UCSD-AML1 (cell line): Measurements from ENCODE around the gene ICOS.
"Not testable (repeated sequence)": the region's sequence is repeated elsewhere in the genome, so short reads cannot be mapped to it uniquely, and the experiment has no call there.

Experiments used
- DNase-seq: peaks from one replicate; lab custom pipeline; 2025; ENCODE audit not compliant: unreplicated experiment; lab: John Stamatoyannopoulos, UW

Gene ICOS

DNA sequence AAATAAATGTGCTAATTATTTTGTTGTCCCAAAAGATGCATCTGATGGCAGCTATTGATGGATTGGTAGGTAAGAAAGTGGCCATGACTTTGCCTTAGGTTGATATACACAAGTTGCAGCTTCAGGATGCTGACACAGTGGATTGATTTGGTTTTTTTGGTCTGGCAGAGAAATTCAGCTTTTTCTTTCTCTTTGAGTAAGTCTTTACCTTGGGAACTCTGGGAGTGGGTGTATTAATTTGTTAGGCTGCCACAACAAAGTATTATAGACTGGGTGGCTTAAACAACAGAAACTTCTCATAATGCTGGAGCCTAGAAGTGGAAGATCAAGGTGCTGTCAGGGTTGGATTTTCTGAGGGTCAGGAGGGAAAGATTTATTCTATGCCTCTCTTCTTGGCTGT lies 19.8 kb upstream of the ICOS start:
- no peak for DNase-seq

DNA sequence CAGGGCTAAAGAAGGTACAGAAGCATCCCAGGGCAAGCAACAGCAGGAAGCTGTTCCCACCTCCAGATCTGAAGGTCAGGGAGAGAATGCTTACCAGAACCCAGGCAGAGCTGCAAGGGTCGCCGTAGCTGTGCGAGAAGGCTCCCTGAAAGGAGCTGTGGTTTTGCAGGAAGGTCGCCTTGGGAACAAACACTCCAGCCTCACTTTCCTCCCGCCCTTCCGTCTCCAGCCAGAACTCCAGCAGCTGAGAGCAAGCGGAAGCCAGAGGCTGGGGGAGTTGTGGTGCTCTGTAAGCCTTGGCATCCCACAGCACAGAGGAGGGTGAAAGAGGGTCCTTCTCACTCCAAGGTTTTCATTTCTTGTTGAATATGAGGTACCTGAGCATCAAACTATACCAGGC lies 18.3 kb upstream of the ICOS start:
- no peak for DNase-seq

DNA sequence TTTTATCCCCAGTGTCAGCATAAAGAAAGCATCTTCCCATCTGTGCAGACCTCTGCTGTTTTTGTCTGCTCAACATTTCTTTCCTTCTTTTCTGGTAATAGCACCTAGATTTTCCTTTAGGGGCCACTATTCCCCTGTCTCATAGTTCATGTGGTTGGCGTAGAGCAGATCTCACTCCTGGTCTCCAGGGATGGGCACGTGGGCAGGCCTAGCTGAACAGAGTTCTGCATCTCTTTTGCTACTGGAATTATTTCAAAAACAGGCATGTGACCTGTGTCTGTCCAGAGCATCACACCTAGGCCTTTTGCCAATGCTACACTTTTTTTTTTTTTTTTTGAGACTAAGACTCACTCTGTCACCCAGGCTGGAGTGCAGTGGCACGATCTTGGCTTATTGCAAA lies 17.7 kb upstream of the ICOS start:
- DNase-seq = no peak

DNA sequence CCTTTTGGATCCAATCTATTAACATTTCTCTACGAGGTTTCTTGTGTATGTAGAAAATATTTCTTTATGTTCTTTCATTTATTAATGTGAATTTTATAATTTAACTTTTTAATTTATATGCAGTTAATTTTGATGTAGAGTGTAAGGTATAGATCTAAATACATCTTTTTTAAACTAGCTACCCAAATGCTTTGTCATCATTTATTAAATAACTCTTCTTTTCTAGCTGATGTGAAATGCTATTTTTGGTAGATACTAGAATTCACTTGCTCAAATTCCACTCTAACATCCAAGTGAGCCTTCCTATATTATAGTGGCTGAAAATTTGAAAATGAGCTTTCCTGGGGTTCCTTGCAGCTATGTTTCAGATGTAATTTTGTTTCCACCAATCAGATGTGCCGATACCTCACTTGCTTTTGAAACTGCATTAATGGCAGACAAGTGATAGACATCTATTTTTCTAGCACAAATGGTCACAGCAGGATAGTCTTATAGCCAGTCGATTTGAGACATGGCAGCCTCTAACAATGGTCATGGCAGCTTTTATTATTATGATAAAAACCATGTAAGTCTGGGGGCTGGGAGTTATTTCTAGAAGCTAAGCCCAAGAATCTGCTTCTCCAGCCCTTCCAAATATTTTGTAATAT lies 10.9 kb upstream of the ICOS start:
- no peak for DNase-seq

DNA sequence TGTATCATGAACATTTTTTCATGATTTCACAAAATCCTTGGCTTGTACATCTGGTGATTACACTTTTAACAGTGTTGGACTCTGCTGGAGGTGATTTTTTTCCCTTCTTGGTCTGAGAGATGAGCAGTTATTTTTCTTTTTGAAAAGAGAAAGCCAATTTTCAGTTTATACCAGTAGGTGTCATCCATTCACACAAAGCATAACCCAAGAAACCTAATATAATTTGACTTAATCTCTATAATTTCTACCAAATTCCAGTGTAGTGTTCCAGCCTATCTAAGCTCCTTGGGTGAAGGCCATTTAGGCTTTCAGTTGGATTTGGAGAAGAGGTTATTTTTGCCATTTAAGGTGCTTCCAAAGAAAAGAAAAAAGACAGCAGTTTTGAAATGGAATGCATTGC lies 7.7 kb upstream of the ICOS start:
- no peak for DNase-seq

DNA sequence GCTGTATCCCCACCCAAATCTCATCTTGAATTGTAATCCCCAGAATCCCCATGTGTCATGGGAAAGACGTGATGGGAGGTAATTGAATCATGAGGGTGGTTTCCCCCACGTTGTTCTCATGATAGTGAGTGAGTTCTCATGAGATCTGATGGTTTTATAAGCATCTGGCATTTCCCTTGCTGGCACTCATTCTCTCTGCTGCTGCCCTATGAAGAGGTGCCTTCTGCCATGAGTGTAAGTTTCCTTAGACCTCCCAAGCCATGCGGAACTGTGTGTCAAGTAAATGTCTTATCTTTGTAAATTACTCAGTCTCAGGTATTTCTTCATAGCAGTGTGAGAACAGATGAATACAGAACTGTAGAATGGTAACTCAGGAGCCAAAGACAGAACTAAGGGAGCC lies 5.3 kb upstream of the ICOS start:
- not testable (repeated sequence) for DNase-seq

DNA sequence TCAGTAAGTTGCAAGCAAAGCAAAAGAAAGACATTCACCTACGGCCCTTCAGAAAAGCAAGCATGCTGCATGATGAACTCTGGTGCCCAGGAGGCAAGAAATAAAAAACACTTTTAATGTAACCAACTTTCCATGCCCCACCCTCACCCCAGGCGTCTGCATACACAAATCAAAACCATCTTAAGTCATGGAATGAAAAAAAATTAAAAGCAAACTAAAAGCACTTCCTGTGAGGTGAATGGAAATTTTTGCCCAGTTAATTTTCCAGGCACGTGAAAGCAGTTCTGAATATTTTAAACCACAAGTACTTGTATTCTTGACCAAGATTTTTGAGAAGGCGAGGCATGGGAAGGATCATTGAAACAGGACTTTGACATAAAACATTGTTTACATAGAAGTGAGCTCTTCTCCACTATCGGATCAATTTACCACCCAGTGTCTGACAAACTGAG lies 2.5 kb upstream of the ICOS start:
- DNase-seq = no peak

DNA sequence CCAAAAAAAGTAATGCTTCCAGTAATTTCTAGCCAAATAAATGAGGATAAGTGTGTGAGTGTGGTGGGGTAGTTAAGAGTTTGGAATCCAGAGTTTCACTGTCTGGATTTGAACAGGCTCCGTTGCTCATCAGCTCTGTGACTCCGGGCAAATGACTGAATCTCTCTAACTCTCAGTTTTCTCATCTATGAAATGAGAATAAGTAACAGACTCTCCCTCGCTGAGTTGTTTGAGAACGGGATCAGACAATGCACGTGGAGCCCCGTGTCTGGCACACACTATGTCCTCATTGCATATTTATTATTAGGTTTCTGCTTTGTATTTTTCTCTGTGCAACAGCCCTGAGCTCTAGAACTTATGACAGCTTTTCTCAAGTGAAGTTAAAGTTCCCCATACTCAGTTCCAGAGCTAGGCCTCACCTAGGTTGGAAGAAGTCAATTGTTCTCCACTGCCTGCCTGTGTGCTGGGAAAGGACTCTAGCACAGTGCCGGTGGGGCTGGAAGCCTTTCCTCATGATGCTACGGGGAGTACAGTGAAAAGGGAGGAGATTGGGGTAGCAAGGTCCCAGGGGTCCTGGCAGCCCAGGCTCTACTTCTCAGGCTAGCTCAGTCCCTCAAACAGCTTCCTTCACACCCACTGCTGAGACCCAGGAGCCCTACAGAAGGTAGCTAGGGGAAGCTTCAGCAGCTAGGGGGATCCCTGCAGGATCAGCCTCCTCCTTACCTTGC lies 1.7 kb upstream of the ICOS start:
- DNase-seq = no peak

DNA sequence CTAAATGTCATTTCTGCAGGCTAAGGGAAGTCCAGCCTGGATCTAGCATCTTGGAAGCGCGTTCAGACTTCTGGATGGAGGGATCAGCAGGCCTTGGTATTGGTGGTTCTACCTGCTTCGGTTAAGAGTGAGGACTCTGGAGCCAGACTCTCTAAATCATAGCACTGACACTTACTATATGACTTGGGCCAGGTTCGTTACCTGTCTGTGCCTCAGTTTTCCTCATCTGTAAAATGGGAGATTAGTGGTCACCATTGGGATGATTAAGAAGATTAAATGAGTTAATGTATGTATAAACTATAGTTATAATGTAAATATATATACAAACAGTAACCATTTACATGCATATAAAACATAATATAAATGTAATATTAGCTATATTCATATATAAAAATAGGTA lies 995 bp upstream of the ICOS start:
- DNase-seq = no peak

DNA sequence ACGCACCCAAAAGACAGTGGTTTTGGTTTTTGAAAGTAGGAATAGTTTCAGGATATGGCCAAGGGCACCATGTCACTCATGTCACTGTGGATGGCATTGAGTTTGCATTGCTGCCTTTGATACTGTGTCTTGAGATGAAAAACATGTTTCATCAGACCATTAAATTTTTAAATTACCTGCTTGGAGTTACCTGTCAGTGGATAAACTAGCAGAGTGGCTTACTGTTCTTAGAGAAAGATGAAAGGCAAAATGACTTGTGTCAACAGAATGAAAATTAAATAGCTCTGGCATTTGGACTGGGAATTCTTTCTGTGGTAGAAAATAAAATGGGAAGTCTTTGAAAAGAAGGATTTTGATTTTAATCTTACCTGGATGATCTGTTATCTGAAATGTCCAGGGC lies 386 bp downstream of the ICOS start:
- DNase-seq = no peak

DNA sequence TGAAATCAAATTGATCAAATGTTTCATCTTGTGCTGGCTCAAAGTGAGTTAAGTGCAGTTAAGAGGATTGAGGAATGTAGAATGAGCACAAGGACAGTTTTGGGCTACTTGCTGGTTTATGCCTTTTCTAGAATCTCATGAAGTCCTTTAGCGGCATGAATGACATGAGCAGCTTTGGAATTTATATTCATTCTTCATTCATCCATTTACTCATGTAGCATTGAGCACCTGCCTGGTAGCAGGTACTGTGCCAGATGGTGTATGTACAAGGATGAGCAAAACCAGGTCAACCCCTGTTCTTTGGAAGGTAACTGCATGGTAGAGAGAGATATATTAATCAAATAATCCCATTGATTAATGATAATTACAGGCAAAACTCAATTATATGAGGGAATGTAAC lies 1.2 kb downstream of the ICOS start:
- DNase-seq = no peak

DNA sequence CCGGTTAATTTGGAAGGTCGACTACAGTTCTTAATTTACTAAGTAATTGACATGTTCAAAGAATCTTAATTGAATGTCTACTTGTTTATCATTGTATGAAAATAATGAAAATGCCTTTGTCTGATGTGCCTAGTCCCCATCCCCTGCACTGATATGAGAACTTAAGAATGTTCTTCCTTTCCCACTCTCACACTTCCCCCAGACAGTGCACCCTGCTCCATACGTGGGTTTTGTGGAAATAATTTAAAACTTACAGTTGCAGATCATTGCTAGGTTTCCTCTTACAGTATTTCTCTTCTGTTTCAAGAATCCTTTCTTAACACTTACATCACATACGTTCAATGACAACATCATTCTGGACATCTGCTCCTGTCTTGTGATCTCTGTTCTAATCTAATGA lies 3.5 kb downstream of the ICOS start:
- no peak for DNase-seq

DNA sequence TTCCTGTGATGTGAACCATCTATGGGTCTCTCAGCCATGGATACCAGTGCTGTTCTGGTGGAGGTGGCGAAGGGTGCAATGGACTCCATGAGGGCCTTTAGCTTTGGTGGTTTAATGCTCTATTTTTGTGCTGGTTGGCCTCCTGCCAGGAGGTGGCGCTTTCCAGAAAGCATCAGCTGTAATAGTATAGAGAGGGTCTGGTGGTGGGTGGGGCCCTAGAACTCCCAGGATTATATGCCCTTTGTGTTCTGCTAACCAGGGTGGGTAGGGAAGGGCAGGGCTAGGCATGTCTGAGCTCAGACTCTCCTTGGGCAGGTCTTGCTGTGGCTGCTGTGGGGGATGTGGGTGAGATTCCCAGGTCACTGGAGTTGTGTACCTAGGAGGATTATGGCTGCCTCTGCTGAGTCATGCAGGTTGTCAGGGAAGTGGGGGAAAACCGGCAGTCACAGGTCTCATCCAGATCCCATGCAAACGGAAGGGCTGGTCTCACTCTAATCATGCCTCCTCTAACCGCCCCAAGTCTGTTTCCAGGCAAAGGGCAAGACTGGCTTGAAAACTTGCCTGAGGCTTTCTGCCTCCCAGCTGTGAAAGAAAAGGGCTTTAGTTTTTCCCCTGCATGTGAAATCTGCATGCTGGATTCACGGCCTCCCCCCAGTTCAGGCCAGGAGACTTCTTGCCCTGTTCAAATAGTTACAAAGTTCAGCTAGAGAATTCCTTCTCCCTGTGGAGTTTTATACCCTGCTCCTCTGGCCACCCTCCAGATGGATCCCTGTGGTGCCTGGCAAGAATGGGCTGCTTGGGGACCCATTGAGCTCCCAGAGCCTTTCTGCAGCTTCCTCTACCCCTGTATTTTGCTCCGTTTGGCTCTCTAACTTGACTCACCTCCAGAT lies 7.2 kb downstream of the ICOS start:
- not testable (repeated sequence) for DNase-seq

DNA sequence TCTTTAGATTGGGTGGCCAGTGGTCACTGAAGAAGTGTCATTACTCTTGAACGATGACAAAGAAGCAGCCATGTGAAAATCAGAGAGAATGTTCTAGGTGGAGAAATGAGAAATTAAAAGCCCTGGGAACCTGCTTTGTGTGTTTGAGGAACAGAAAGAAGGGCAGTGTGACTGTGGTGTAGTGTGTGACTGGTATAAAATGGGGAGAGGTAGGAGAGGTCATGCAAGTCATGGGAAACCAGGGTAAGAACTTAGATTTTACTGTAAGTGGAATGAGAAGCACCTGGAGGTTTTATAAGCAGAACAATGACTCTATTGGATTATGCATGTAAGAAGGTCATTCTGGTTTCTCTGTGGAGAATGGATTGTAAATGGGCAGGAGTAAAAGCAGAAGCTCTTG lies 12.2 kb downstream of the ICOS start:
- DNase-seq = no peak

DNA sequence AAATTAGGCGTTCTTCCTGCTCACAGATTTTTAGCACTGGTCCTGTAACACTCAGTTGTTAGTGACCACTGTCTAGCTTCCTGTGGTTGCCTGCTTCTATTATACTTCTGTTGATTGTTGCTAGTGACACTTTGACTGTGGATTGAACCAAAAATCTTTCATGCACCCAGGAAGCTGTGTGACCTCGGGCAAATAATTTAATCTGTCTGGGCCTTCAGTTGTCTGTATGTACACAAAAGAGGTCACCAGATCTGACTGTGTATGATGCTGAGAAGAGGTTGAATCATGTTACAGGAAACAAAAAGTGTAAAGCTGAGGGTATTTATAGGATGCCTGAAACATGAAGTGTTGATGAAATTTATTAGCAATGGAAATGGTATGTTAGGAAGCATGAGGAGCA lies 12.7 kb downstream of the ICOS start:
- no peak for DNase-seq

DNA sequence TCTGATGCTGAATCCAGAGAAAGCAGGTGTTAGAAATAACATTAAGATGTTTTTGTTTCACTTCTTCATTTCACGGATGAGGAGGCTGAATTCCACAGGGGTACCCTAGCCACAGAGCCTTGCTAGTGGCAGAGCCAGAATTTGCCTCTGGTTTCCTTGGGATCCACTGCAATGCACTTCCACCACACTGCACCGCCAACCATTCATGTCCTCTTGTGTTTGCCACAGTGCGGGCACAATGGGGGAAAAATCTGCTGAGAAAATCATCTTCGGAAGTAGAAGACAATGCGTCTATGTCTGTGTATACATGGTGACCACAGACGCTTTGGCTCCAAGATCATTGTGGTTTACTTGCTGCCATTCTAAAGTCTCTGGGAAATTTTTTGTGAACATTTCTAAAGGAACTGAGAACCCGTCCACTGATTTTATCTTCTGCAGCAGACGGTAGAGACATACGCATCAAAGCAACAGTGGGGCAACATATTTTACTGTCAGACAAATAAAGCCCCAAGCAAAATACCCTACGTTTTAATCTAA lies 14.9 kb downstream of the ICOS start:
- no peak for DNase-seq

DNA sequence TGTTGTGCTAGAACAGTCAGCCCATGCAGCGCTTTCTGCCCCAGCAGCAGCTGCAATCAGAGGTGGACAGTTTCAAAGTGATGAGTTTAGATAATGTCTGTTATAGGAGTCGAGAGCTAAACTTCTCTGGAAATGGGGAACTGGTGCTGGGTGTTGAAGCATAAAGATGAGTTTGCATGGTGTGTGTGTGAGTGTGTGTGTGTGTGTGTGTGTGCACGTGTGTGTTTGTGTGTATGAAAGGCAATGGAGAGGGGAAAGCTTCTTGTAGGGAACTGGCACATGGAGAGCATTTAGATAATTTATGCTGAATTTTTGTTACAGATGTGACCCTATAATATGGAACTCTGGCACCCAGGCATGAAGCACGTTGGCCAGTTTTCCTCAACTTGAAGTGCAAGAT lies 22.7 kb downstream of the ICOS start:
- DNase-seq = no peak

DNA sequence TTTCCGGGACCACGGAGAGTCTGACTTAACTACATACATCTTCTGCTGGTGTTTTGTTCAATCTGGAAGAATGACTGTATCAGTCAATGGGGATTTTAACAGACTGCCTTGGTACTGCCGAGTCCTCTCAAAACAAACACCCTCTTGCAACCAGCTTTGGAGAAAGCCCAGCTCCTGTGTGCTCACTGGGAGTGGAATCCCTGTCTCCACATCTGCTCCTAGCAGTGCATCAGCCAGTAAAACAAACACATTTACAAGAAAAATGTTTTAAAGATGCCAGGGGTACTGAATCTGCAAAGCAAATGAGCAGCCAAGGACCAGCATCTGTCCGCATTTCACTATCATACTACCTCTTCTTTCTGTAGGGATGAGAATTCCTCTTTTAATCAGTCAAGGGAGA lies 23.1 kb downstream of the ICOS start:
- no peak for DNase-seq

DNA sequence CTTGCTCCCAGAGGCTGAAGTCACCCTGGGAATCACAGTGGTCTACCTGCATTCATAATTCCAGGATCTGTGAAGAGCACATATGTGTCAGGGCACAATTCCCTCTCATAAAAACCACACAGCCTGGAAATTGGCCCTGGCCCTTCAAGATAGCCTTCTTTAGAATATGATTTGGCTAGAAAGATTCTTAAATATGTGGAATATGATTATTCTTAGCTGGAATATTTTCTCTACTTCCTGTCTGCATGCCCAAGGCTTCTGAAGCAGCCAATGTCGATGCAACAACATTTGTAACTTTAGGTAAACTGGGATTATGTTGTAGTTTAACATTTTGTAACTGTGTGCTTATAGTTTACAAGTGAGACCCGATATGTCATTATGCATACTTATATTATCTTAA lies 24.2 kb downstream of the ICOS start:
- no peak for DNase-seq

DNA sequence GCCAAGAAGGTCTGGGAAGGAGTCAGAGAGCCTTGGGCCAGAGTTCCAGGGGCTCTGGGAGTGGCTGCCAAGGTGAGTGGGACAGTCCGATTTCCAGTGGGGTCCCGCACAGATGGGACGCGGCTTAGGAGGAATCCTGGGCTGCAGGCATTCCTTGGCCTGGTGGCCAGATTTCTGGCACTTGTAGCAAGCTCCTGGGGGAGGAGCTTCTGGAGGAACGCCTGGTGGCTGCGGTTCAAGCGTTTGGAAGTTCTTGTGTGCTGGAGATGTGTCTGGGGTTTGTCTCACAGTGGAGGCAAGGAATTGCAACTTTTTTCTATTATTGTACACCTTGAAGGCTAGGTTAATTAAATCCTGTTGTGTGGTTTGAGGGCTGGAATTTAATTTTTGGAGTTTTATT lies 28.6 kb downstream of the ICOS start:
- DNase-seq = not testable (repeated sequence)

DNA sequence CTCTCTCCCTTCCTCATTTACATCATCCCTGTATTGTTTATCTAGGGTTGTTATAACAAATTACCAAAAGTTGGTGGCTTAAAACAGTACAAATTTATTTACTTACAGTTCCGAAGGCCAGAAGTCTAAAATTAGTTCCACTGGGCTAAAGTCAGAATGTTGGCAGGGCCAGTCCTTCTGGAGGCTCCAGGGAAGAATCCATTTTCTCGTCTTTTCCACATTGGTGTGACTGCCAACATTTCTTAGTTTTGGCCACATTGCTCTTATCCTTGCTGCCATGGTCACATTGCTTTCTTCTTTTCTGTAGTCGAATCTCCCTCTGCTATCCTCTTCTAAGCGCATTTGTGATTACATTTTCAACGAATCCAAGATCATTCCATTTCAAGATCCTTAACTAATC lies 34.7 kb downstream of the ICOS start:
- no peak for DNase-seq

DNA sequence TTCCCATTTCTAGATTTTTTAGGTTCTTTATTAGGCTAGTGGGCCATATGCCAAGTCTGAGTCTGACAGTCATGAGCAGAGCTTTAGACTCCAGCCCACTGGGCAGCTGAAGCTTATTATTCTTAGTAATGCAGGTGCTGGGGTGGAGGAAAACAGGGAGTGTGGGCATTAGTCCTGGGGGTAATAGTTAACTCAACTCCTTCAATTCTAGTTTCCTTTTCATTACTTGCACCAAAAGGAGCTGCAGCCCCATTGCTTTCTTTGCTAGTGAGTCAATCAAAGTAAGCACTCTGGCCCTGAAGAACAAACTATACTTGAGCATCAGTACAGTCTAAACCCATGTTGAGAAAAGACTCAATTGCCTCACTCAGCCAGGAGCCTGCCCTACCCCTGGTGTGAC lies 35.5 kb downstream of the ICOS start:
- no peak for DNase-seq
